GM19438 (cell line): ENCODE results near the gene IL1RAPL1.

Experiments
- ATAC-seq: cut with Tn5 transposase; IDR thresholded peaks from one replicate; pipeline ENCODE4 v1.9.1; 2021; ENCODE audit warnings: low read depth; ENCODE audit not compliant: unreplicated experiment

The IL1RAPL1 gene

GRCh38 chrX:29693912-29694311, 1106.7 kb downstream of the IL1RAPL1 start:
- ATAC-seq: no peak

GRCh38 chrX:29699239-29699638, 1112.0 kb downstream of the IL1RAPL1 start:
- ATAC-seq: no peak

- ATAC-seq: no peak
Measured at GRCh38 chrX:29707088-29707487, 1119.8 kb downstream of the IL1RAPL1 start.

- ATAC-seq: no peak
Measured at GRCh38 chrX:29721152-29721551, 1133.9 kb downstream of the IL1RAPL1 start.

GRCh38 chrX:29724316-29724715, 1137.1 kb downstream of the IL1RAPL1 start:
- peak; percentile 85 for ATAC-seq

GRCh38 chrX:29726811-29727210, 1139.6 kb downstream of the IL1RAPL1 start:
- no peak for ATAC-seq

- no peak for ATAC-seq
Measured at GRCh38 chrX:29728639-29729038, 1141.4 kb downstream of the IL1RAPL1 start.

- no peak for ATAC-seq
Measured at GRCh38 chrX:29744966-29745365, 1157.7 kb downstream of the IL1RAPL1 start.

GRCh38 chrX:29746326-29746725, 1159.1 kb downstream of the IL1RAPL1 start:
- ATAC-seq: no peak

- no peak for ATAC-seq
Measured at GRCh38 chrX:29762006-29762405, 1174.8 kb downstream of the IL1RAPL1 start.

- ATAC-seq: no peak
Measured at GRCh38 chrX:29775890-29776289, 1188.6 kb downstream of the IL1RAPL1 start.

GRCh38 chrX:29787656-29788055, 1200.4 kb downstream of the IL1RAPL1 start:
- ATAC-seq: no peak

- ATAC-seq: no peak
Measured at GRCh38 chrX:29788991-29789699, 1201.9 kb downstream of the IL1RAPL1 start.

- ATAC-seq: no peak
Measured at GRCh38 chrX:29792335-29792734, 1205.1 kb downstream of the IL1RAPL1 start.

- ATAC-seq: no peak
Measured at GRCh38 chrX:29797156-29797555, 1209.9 kb downstream of the IL1RAPL1 start.

- ATAC-seq: no peak
Measured at GRCh38 chrX:29798469-29798868, 1211.2 kb downstream of the IL1RAPL1 start.

- ATAC-seq: no peak
Measured at GRCh38 chrX:29813174-29813573, 1225.9 kb downstream of the IL1RAPL1 start.

GRCh38 chrX:29824176-29824906, 1237.1 kb downstream of the IL1RAPL1 start:
- ATAC-seq: no peak

- ATAC-seq: no peak
Measured at GRCh38 chrX:29826742-29827141, 1239.5 kb downstream of the IL1RAPL1 start.

GRCh38 chrX:29834311-29834710, 1247.1 kb downstream of the IL1RAPL1 start:
- ATAC-seq: no peak

- ATAC-seq: no peak
Measured at GRCh38 chrX:29834764-29835163, 1247.5 kb downstream of the IL1RAPL1 start.

- ATAC-seq: no peak
Measured at GRCh38 chrX:29841750-29842149, 1254.5 kb downstream of the IL1RAPL1 start.
